GM12865 (cell line): ENCODE data around the gene G2E3.

Source experiments
- DNase-seq: peaks from one replicate; pipeline ENCODE4 v3.0.0; 2010; ENCODE audit warnings: low read depth
- H3K4me3 ChIP-seq: 2 replicates; pipeline ENCODE4 v1.5.1; 2011; ENCODE audit warnings: mild to moderate bottlenecking, low read depth, low read length, control low read depth
- CTCF ChIP-seq: IDR thresholded peaks from 2 replicates; pipeline ENCODE4 v1.5.1; 2011; ENCODE audit warnings: low read length, control low read depth, low read depth, inconsistent platforms; ENCODE audit not compliant: insufficient read depth; ENCODE audit errors: missing control alignments

Gene G2E3

GRCh38 chr14:30655124-30655523, 96.2 kb downstream of the G2E3 start:
- TF ChIP-seq CTCF: no peak
- H3K4me3 ChIP-seq: no peak overlapping the region
- no peak for DNase-seq

- no peak for TF ChIP-seq CTCF
- no peak overlapping the region for H3K4me3 ChIP-seq
- DNase-seq: no peak
Measured at GRCh38 chr14:30655658-30656057, 96.7 kb downstream of the G2E3 start.

DNA sequence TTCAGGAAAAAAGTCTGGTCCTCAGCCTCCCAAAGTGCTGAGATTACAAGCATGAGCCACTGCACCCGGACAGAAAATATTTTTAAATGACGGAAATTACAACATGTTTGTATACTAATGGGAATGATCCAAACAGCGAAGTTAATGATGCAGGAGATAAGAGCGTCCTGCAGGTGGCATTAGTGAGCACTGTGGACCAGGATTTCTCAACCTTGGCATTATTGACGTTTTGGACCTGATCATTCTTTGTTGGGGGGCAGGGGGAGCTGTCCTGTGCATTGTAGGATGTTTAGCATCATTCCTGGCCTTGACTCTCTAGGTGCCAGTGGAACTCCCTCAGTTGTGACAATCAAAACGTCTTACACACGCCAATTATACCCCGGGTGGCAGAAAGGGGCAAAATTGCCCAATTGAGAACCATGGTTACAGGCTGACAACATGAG, 97.3 kb downstream of the G2E3 start:
- peak; percentile 66 for TF ChIP-seq CTCF
- DNase-seq: peak; percentile 41
- H3K4me3 ChIP-seq: no peak overlapping the region

DNA sequence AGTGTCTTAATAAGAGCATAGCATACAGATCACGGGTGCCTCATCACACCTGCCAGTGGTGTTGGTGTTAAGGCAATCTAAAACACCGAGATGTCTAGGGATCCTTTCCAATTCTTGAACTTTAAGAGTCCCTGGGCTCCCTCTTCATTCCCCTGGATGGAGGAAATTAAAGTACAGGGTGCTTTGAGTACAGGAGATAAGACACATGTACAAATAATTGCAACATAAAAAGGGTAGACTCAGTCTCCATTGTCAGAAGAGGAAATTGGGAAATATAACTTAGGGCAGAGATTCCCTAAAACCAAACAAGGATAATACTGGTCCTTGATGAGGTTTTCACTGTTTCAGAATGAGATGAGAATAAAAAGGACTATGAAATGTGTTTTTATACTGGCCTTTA, 98.1 kb downstream of the G2E3 start:
- H3K4me3 ChIP-seq: no peak overlapping the region
- TF ChIP-seq CTCF: no peak
- no peak for DNase-seq

GRCh38 chr14:30657606-30658163, 98.7 kb downstream of the G2E3 start:
- no peak overlapping the region for H3K4me3 ChIP-seq
- no peak for DNase-seq
- TF ChIP-seq CTCF: no peak

- no peak for DNase-seq
- H3K4me3 ChIP-seq: no peak overlapping the region
- no peak for TF ChIP-seq CTCF
Measured at GRCh38 chr14:30658645-30659044, 99.7 kb downstream of the G2E3 start.

- DNase-seq: no peak
- TF ChIP-seq CTCF: no peak
- H3K4me3 ChIP-seq: no peak overlapping the region
Measured at GRCh38 chr14:30669594-30669993, 110.6 kb downstream of the G2E3 start.
